Peyer's patch (tissue), 4 donors: ENCODE data around the gene CSTB.

Source experiments
- POLR2A ChIP-seq, 2 donors: fragments of 450-650 bp; IDR thresholded peaks; one replicate each; pipeline ENCODE4 v1.5.1; 2017; ENCODE audit warnings: antibody characterized with exemption in 2 of 2, mild to moderate bottlenecking in 2 of 2, moderate library complexity in 2 of 2
- TF ChIP-seq, protein P1 (sequence below), 6 experiments: fragments of 450-650 bp in 4 of 6; fragments of 200-600 bp in 2 of 6; sonication (generic) in 1 of 6; IDR thresholded peaks; one replicate each; pipeline ENCODE4 v1.5.1; 2017 to 2019; ENCODE audit warnings: antibody characterized with exemption in 6 of 6, mild to moderate bottlenecking in 3 of 6, moderate library complexity in 1 of 6

- TF ChIP-seq, protein P1, sequence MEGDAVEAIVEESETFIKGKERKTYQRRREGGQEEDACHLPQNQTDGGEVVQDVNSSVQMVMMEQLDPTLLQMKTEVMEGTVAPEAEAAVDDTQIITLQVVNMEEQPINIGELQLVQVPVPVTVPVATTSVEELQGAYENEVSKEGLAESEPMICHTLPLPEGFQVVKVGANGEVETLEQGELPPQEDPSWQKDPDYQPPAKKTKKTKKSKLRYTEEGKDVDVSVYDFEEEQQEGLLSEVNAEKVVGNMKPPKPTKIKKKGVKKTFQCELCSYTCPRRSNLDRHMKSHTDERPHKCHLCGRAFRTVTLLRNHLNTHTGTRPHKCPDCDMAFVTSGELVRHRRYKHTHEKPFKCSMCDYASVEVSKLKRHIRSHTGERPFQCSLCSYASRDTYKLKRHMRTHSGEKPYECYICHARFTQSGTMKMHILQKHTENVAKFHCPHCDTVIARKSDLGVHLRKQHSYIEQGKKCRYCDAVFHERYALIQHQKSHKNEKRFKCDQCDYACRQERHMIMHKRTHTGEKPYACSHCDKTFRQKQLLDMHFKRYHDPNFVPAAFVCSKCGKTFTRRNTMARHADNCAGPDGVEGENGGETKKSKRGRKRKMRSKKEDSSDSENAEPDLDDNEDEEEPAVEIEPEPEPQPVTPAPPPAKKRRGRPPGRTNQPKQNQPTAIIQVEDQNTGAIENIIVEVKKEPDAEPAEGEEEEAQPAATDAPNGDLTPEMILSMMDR (IDR thresholded peaks at IDR 0.05): no peak
- no peak for TF ChIP-seq POLR2A (IDR thresholded peaks at IDR 0.05)
Measured at GRCh38 chr21:43759651-43760050, 16.5 kb downstream of the CSTB start.
